AG10803 (cell line): Measurements from ENCODE around the gene SLC13A4.

Experiments
- DNase-seq: peaks from one replicate; pipeline ENCODE4 v3.0.0; 2010; ENCODE audit warnings: low read depth
- H3K4me3 ChIP-seq: 2 replicates; pipeline ENCODE4 v1.5.1; 2011; ENCODE audit warnings: mild to moderate bottlenecking, low read length, control low read depth
- TF ChIP-seq, protein P1 (sequence below): conservative IDR thresholded peaks from 2 replicates; pipeline ENCODE4 v1.5.1; 2011; ENCODE audit warnings: mild to moderate bottlenecking, low read length, control low read depth, inconsistent platforms

Gene SLC13A4

DNA sequence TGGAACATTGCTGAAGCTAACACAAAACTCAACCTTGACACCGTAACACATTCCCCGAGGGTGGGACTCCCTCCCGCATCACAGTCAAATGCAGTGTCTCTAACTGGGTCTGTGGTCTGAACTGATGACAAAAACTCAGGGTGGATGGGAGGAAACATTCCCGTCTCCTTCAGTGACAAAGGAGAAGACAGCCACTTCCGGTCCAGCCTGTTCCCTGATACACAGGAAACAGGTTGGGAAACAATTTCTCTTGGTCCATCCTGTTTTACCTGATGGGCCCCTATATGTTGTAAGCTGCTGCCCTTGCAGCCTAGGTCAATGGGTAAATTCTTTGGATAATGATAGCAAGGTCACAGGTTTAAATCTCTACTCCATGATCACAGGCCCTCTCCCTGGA, 20.4 kb downstream of the SLC13A4 start:
- TF ChIP-seq, protein P1, sequence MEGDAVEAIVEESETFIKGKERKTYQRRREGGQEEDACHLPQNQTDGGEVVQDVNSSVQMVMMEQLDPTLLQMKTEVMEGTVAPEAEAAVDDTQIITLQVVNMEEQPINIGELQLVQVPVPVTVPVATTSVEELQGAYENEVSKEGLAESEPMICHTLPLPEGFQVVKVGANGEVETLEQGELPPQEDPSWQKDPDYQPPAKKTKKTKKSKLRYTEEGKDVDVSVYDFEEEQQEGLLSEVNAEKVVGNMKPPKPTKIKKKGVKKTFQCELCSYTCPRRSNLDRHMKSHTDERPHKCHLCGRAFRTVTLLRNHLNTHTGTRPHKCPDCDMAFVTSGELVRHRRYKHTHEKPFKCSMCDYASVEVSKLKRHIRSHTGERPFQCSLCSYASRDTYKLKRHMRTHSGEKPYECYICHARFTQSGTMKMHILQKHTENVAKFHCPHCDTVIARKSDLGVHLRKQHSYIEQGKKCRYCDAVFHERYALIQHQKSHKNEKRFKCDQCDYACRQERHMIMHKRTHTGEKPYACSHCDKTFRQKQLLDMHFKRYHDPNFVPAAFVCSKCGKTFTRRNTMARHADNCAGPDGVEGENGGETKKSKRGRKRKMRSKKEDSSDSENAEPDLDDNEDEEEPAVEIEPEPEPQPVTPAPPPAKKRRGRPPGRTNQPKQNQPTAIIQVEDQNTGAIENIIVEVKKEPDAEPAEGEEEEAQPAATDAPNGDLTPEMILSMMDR, result no peak
- no peak for DNase-seq
- H3K4me3 ChIP-seq, result no peak overlapping the region

DNA sequence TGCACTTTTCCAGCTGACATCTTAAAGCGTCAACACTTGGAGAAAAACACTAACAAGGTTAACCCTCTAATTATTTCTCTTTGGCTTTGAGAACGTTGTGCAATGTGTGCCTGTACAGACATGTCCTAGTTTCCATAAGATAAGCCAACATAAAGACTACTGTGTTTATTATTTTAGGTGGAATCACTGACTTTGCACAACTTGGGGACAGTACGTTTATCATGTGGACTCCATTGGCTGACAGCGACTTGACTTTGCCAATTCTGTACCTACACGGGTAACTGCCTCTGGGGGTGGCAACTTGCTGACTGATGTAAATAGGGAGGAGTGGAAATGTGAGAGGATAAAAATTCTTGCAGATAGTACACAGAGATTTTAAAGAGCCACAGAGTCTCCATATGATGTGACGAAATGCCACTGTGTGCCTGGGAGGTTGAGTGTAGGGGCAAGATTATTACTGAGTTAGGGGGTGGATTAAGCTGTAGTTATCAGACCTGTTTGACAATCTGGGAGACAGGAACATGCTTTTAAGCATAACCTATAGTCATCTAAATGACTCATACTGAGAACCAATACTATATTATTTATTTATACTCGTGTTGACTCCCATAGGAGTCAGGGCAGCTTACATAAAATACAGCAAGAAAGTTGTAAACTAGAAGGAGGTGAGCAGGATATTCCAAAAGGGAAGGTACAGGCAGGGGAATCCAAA, 21.0 kb downstream of the SLC13A4 start:
- TF ChIP-seq, protein P1, result no peak
- DNase-seq, result no peak
- H3K4me3 ChIP-seq, result no peak overlapping the region

DNA sequence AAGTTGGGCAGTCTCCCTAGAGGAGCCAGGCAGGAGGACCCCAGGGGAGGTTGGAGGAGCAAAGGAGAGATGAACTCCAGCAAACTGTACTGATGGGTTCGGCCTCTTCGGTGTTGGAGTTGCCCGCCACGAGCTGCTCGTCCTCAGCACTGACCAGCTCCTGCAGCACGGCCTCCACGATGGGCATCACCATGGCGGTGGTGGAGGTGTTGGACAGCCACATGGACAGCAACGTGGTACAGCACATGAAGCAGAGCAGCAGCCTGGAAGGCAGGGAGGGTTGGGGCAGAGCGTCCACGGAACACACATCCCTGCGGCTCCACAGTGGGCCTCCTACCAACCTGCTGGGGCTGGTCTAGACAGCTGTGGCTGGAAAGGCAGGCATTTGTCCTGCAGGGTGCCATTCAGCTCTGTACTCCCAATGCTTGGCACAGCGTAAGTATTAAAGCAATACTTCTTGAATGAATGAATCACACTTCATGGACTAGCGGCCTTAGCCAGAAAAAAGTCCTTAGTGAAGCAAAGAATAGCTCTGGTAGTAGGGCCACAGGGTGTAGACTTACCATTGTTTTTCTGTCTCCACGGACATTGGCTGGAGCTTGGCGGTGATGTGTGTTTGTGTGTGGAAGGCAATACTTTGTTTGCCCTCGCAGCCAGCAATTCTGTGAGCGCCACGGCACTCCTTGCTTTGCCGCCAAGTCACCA, 21.8 kb downstream of the SLC13A4 start:
- no peak for DNase-seq
- no peak overlapping the region for H3K4me3 ChIP-seq
- TF ChIP-seq, protein P1, result no peak

DNA sequence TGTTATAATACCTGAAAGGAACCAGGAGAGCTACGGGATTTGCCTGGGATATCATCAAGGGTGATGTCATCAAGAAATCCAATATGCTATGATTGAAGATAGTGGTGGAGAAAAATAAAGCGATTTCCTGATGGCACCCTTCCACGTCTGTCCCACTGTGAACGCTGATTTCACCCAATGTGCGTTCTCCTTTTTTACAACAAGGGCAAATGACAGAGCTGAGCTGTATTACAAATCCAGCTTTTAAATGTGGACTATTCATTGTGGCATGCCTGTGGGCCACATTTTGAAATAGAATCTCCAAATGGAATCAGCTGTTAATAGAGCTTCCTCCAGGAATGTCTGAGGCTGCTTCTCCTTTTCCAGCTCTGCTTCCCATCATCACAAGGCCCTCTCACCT, 23.3 kb downstream of the SLC13A4 start:
- TF ChIP-seq, protein P1, result no peak
- no peak for DNase-seq
- no peak overlapping the region for H3K4me3 ChIP-seq

DNA sequence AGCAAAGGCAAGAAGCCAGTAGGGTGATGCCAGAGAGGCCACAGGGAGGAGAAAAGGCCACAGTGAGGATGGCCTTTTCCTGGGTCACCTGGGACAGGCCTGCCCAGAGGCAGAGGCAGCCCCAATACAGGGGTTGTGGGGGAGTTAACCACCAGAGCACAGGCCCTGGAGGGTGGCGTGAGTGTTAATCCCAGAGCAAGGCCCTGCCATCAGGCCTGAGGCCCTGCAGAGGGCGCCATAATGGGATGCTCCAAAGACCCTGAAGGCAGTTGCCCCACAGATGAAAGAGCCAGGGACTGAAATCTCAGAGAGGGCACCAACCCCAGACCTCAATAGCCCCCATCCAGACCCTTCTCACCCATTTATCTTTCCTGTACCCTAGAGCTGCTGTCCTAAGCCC, 23.9 kb downstream of the SLC13A4 start:
- TF ChIP-seq, protein P1, result no peak; the same call in 1 of the 2 replicates
- DNase-seq, result no peak
- no peak overlapping the region for H3K4me3 ChIP-seq

DNA sequence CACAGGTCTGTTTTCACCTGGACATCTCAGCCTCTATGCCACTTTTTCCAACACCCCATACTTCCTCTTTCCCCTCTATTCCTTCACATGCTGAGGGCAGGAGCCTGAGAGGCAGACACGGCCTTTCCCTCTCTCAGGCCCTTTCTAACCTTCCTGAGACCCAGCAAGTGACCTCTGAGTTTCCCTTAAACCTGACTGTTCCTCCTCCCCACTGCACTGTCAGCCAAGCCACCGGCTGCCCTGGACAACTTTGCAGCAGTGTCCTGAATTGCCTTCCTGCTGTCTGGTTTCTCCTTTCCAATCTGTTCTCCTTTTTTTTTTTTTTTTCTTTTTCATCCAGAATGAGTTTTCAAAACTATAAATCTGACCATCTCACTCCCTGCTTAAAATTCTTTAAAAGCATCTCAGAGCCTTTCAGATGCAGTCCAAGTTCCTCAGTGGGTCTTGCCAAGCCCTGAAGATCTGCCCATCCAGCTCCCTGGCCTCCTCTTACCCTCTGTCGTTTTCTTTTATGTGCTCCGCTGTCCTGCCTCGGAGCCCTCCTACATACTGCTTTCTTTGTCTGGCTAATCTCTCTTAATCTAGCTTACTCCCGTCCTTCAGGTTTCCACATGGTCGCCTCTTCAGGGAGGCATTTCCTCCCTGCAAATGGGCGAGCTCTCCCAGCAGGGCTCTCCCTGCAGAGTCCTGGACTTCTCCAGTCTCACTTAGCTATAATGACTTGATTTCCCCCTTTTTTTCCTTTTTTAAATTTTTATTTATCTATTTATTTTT, 30.5 kb downstream of the SLC13A4 start:
- H3K4me3 ChIP-seq, result no peak overlapping the region
- TF ChIP-seq, protein P1, result no peak
- DNase-seq, result no peak
